Measurements from ENCODE around the gene SLC30A1.

The SLC30A1 gene

GRCh38 chr1:211538287-211538686, 40.7 kb downstream of the SLC30A1 start:
- Histone ChIP-seq H3K4me2 (ENCODE audit: low read depth, low read length, poor library complexity, severe bottlenecking) (no peak overlapping the region), H3K4me1 (ENCODE audit: insufficient read depth, low read length, poor library complexity, severe bottlenecking) (no peaks in the 10 kb centered on the region), H4K20me1 (ENCODE audit: insufficient read depth, low read length, poor library complexity, severe bottlenecking) (no peaks in the 10 kb centered on the region), H3K36me3 (ENCODE audit: insufficient read depth, low read length) (no peaks in the 10 kb centered on the region), H2AFZ (ENCODE audit: low read length) (no peak overlapping the region), H3K79me2 (ENCODE audit: insufficient read depth, low read length) (no peaks in the 10 kb centered on the region), H3K4me3 (ENCODE audit: low read length, poor library complexity, severe bottlenecking) (no peak overlapping the region), H3K27me3 (ENCODE audit: insufficient read depth, low read length, poor library complexity, severe bottlenecking) (no peaks in the 10 kb centered on the region), H3K9me2 (replicated peaks; ENCODE audit: low read depth, low read length) (no peaks in the 10 kb centered on the region), H3F3A (ENCODE audit: low read depth) (no peaks in the 10 kb centered on the region), H3K9me3 (ENCODE audit: insufficient read depth, low read depth, low read length) (no peaks in the 10 kb centered on the region; the same call in 1 of the 2 replicates), H3K9ac (ENCODE audit: low read depth, low read length, poor library complexity, severe bottlenecking) (no peak overlapping the region)
- TF ChIP-seq CTCF (conservative IDR thresholded peaks at IDR 0.05; ENCODE audit: low read length): no peak
- no peak for TF ChIP-seq EZH2phosphoT487 (IDR thresholded peaks at IDR 0.05; ENCODE audit: borderline replicate concordance)

GRCh38 chr1:211537253-211537652, 41.7 kb downstream of the SLC30A1 start:
- H4K20me1 ChIP-seq (ENCODE audit: insufficient read depth, low read length, poor library complexity, severe bottlenecking): no peaks in the 10 kb centered on the region
- H3K79me2 ChIP-seq (ENCODE audit: insufficient read depth, low read length): no peaks in the 10 kb centered on the region
- no peaks in the 10 kb centered on the region for H3K9me2 ChIP-seq (replicated peaks; ENCODE audit: low read depth, low read length)
- TF ChIP-seq EZH2phosphoT487 (IDR thresholded peaks at IDR 0.05; ENCODE audit: borderline replicate concordance): no peak
- no peak overlapping the region for H3K4me2 ChIP-seq (ENCODE audit: low read depth, low read length, poor library complexity, severe bottlenecking)
- no peaks in the 10 kb centered on the region for H3K4me1 ChIP-seq (ENCODE audit: insufficient read depth, low read length, poor library complexity, severe bottlenecking)
- no peak overlapping the region for H3K4me3 ChIP-seq (ENCODE audit: low read length, poor library complexity, severe bottlenecking)
- no peak overlapping the region for H3K9ac ChIP-seq (ENCODE audit: low read depth, low read length, poor library complexity, severe bottlenecking)
- H3K9me3 ChIP-seq (ENCODE audit: insufficient read depth, low read depth, low read length): no peaks in the 10 kb centered on the region; the same call in 1 of the 2 replicates
- H3K27me3 ChIP-seq (ENCODE audit: insufficient read depth, low read length, poor library complexity, severe bottlenecking): no peaks in the 10 kb centered on the region
- H3K36me3 ChIP-seq (ENCODE audit: insufficient read depth, low read length): no peaks in the 10 kb centered on the region
- H2AFZ ChIP-seq (ENCODE audit: low read length): no peak overlapping the region
- no peaks in the 10 kb centered on the region for H3F3A ChIP-seq (ENCODE audit: low read depth)

GRCh38 chr1:211536606-211537005, 42.4 kb downstream of the SLC30A1 start:
- no peak overlapping the region for H3K9ac ChIP-seq (ENCODE audit: low read depth, low read length, poor library complexity, severe bottlenecking)
- H4K20me1 ChIP-seq (ENCODE audit: insufficient read depth, low read length, poor library complexity, severe bottlenecking): no peaks in the 10 kb centered on the region
- H3K4me2 ChIP-seq (ENCODE audit: low read depth, low read length, poor library complexity, severe bottlenecking): no peak overlapping the region
- no peak for TF ChIP-seq EZH2phosphoT487 (IDR thresholded peaks at IDR 0.05; ENCODE audit: borderline replicate concordance)
- no peak for TF ChIP-seq CTCF (conservative IDR thresholded peaks at IDR 0.05; ENCODE audit: low read length)
- H3K9me3 ChIP-seq (ENCODE audit: insufficient read depth, low read depth, low read length): no peaks in the 10 kb centered on the region; the same call in 1 of the 2 replicates
- no peaks in the 10 kb centered on the region for H3K27me3 ChIP-seq (ENCODE audit: insufficient read depth, low read length, poor library complexity, severe bottlenecking)
- H3K79me2 ChIP-seq (ENCODE audit: insufficient read depth, low read length): no peaks in the 10 kb centered on the region
- no peak overlapping the region for H3K4me3 ChIP-seq (ENCODE audit: low read length, poor library complexity, severe bottlenecking)
- no peaks in the 10 kb centered on the region for H3F3A ChIP-seq (ENCODE audit: low read depth)
- H3K4me1 ChIP-seq (ENCODE audit: insufficient read depth, low read length, poor library complexity, severe bottlenecking): no peaks in the 10 kb centered on the region
- H2AFZ ChIP-seq (ENCODE audit: low read length): no peak overlapping the region
- no peaks in the 10 kb centered on the region for H3K9me2 ChIP-seq (replicated peaks; ENCODE audit: low read depth, low read length)
- H3K36me3 ChIP-seq (ENCODE audit: insufficient read depth, low read length): no peaks in the 10 kb centered on the region

GRCh38 chr1:211535346-211535745, 43.6 kb downstream of the SLC30A1 start:
- no peaks in the 10 kb centered on the region for H3K79me2 ChIP-seq (ENCODE audit: insufficient read depth, low read length)
- no peaks in the 10 kb centered on the region for H4K20me1 ChIP-seq (ENCODE audit: insufficient read depth, low read length, poor library complexity, severe bottlenecking)
- no peak for TF ChIP-seq CTCF (conservative IDR thresholded peaks at IDR 0.05; ENCODE audit: low read length)
- no peak for TF ChIP-seq EZH2phosphoT487 (IDR thresholded peaks at IDR 0.05; ENCODE audit: borderline replicate concordance)
- no peak overlapping the region for H3K9ac ChIP-seq (ENCODE audit: low read depth, low read length, poor library complexity, severe bottlenecking)
- no peaks in the 10 kb centered on the region; the same call in 1 of the 2 replicates for H3K9me3 ChIP-seq (ENCODE audit: insufficient read depth, low read depth, low read length)
- H3K27me3 ChIP-seq (ENCODE audit: insufficient read depth, low read length, poor library complexity, severe bottlenecking): no peaks in the 10 kb centered on the region
- no peak overlapping the region for H2AFZ ChIP-seq (ENCODE audit: low read length)
- H3K9me2 ChIP-seq (replicated peaks; ENCODE audit: low read depth, low read length): no peaks in the 10 kb centered on the region
- H3F3A ChIP-seq (ENCODE audit: low read depth): no peaks in the 10 kb centered on the region
- H3K4me3 ChIP-seq (ENCODE audit: low read length, poor library complexity, severe bottlenecking): no peak overlapping the region
- peaks cover 6% of the 10 kb centered on the region for H3K4me1 ChIP-seq (ENCODE audit: insufficient read depth, low read length, poor library complexity, severe bottlenecking)
- no peak overlapping the region for H3K4me2 ChIP-seq (ENCODE audit: low read depth, low read length, poor library complexity, severe bottlenecking)
- no peaks in the 10 kb centered on the region for H3K36me3 ChIP-seq (ENCODE audit: insufficient read depth, low read length)
